ENCODE data around the gene TRIM34. TPM values are rescaled to one million over a fixed set of nuclear protein-coding genes. Genes with fewer than 3 reads are reported as not detected.
"Not testable (repeated sequence)": the region's sequence is repeated elsewhere in the genome, so short reads cannot be mapped to it uniquely, and the experiment has no call there.

Gene TRIM34, protein sequence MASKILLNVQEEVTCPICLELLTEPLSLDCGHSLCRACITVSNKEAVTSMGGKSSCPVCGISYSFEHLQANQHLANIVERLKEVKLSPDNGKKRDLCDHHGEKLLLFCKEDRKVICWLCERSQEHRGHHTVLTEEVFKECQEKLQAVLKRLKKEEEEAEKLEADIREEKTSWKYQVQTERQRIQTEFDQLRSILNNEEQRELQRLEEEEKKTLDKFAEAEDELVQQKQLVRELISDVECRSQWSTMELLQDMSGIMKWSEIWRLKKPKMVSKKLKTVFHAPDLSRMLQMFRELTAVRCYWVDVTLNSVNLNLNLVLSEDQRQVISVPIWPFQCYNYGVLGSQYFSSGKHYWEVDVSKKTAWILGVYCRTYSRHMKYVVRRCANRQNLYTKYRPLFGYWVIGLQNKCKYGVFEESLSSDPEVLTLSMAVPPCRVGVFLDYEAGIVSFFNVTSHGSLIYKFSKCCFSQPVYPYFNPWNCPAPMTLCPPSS
- total RNA-seq (10 to 100 TPM; 10.4 to 11.6 TPM), polyA plus RNA-seq (10 to 100 TPM in 1 of 2 donors, 1 to 10 TPM in 1; 9.6 to 20.2 TPM)

GRCh38 chr11:5624489-5625279 lies at the start of gene TRIM34:
TRIM34 (plus strand) TSS chr11:5625001; CDS start chr11:5632332, 7,331 bp downstream.
- intact Hi-C loops (cut with micrococcal nuclease): loop anchor here (1.0 kb wide), 1 partner anchor 61 kb away; the partner anchor contains the start of gene TRIM5
- ChIA-PET CTCF (ENCODE audit: partially characterized antibody) (interaction anchor here (1.2 to 1.4 kb wide), 2 partner anchors 59 to 87 kb away, joined by 3 read pairs; no protein-coding TSS in a partner anchor), POLR2A (ENCODE audit: partially characterized antibody) (interaction anchor here (2.3 to 2.5 kb wide), 2 partner anchors 60 to 65 kb away, joined by 8 to 15 read pairs; partner anchors contain the start of genes TRIM22 and TRIM5)
- Histone ChIP-seq H3K4me1 (ENCODE audit: insufficient read depth, low read length) (peaks cover 32% of the 10 kb centered on the region), H3K27me3 (ENCODE audit: insufficient read depth, low read length) (no peaks in the 10 kb centered on the region), H3K27ac (ENCODE audit: low read depth, low read length) (peak within 1 kb of the TSS; percentile 62), H3K36me3 (ENCODE audit: insufficient read depth, low read length) (no peaks in the 10 kb centered on the region), H3K4me3 (ENCODE audit: low read length in 2 of 2) (peak within 1 kb of the TSS; percentile 71 to 85), H3K9me3 (ENCODE audit: control insufficient read depth in 1 of 2, low read length in 2 of 2) (no peaks in the 10 kb centered on the region)
- DNase-seq: peak; percentile 71 to 80 (median 74)
- Mint-ChIP-seq H3K9me3 (no peaks in the 10 kb centered on the region), H3K27ac (peak within 1 kb of the TSS; percentile 68 to 99 (median 93)), H3K27me3 (no peaks in the 10 kb centered on the region), H3K4me1 (peaks cover 29 to 52% (median 38%) of the 10 kb centered on the region in 4 donors), H3K4me3 (peak within 1 kb of the TSS; percentile 86 to 98 (median 94)), H3K36me3 (peaks cover 8 to 14% of the 10 kb centered on the region in 2 donors)

GRCh38 chr11:5575152-5575551 lies 49.6 kb upstream of the TRIM34 start:
- DNase-seq: no peak

GRCh38 chr11:5577101-5577500 lies 47.7 kb upstream of the TRIM34 start:
- intact Hi-C loops (cut with micrococcal nuclease): no loop called here
- POLR2A ChIA-PET (ENCODE audit: partially characterized antibody): no interaction called here
- H3K36me3 ChIP-seq (ENCODE audit: insufficient read depth, low read length): no peaks in the 10 kb centered on the region
- no peaks in the 10 kb centered on the region for H3K4me1 ChIP-seq (ENCODE audit: insufficient read depth, low read length)
- H3K4me3 ChIP-seq (ENCODE audit: low read length in 2 of 2): no peak overlapping the region
- no peak overlapping the region for H3K4me3 Mint-ChIP-seq
- no peaks in the 10 kb centered on the region for H3K36me3 Mint-ChIP-seq
- H3K27me3 Mint-ChIP-seq: peaks cover 0 to 1% of the 10 kb centered on the region in 2 donors
- H3K27ac Mint-ChIP-seq: no peak overlapping the region
- H3K27me3 ChIP-seq (ENCODE audit: insufficient read depth, low read length): no peaks in the 10 kb centered on the region
- DNase-seq: no peak
- no peak overlapping the region for H3K27ac ChIP-seq (ENCODE audit: low read depth, low read length)
- H3K4me1 Mint-ChIP-seq: no peaks in the 10 kb centered on the region
- CTCF ChIA-PET (ENCODE audit: partially characterized antibody): no interaction called here
- H3K9me3 ChIP-seq (ENCODE audit: control insufficient read depth in 1 of 2, low read length in 2 of 2): no peaks in the 10 kb centered on the region
- H3K9me3 Mint-ChIP-seq: no peaks in the 10 kb centered on the region

More at GRCh38 chr11:5575152-5575551, 49.6 kb upstream of the TRIM34 start:
- H3K36me3 Mint-ChIP-seq: no peaks in the 10 kb centered on the region
- Histone ChIP-seq H3K27me3 (ENCODE audit: insufficient read depth, low read length) (no peaks in the 10 kb centered on the region), H3K27ac (ENCODE audit: low read depth, low read length) (no peak overlapping the region), H3K36me3 (ENCODE audit: insufficient read depth, low read length) (no peaks in the 10 kb centered on the region), H3K4me3 (ENCODE audit: low read length in 2 of 2) (no peak overlapping the region), H3K9me3 (ENCODE audit: control insufficient read depth in 1 of 2, low read length in 2 of 2) (no peaks in the 10 kb centered on the region), H3K4me1 (ENCODE audit: insufficient read depth, low read length) (no peaks in the 10 kb centered on the region)
- H3K27ac Mint-ChIP-seq: no peak overlapping the region
- intact Hi-C loops (cut with micrococcal nuclease): no loop called here
- no peaks in the 10 kb centered on the region for H3K4me1 Mint-ChIP-seq
- peaks cover 0 to 6% of the 10 kb centered on the region in 2 donors for H3K27me3 Mint-ChIP-seq
- H3K9me3 Mint-ChIP-seq: no peaks in the 10 kb centered on the region
- CTCF ChIA-PET (ENCODE audit: partially characterized antibody): no interaction called here
- H3K4me3 Mint-ChIP-seq: no peak overlapping the region
- POLR2A ChIA-PET (ENCODE audit: partially characterized antibody): no interaction called here

DNA sequence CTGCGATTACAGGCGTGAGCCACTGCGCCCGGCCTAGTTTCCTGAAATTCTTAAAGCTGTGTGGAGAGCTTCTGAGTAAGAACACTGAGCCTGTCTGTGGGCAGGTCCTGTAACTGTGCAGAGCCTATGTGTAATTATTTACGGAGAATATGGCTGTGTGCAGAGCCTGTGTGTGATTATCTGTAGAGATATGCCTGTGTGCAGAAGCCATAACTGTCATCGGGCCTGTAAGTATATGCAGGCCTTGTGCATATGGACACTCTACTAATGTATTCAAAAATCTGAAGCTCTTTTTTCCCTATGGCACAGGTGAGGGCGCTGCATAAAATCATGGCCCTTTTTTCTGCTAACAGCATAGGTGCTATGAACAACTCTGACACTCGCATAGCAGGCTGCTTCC lies 44.2 kb upstream of the TRIM34 start, which contains the start of gene OR52B6:
Gene OR52B6 (plus strand): TSS at position 301 of the 400 bp plus-strand sequence. CDS start 0 bp downstream, at position 301.
- Mint-ChIP-seq H3K4me3 (no peak within 1 kb of the TSS), H3K9me3 (peaks cover 0 to 5% (median 0%) of the 10 kb centered on the region in 8 donors), H3K27ac (no peak within 1 kb of the TSS), H3K4me1 (no peaks in the 10 kb centered on the region), H3K36me3 (no peaks in the 10 kb centered on the region), H3K27me3 (peaks cover 0 to 1% of the 10 kb centered on the region in 2 donors)
- CTCF ChIA-PET (ENCODE audit: partially characterized antibody): no interaction called here
- H3K36me3 ChIP-seq (ENCODE audit: insufficient read depth, low read length): no peaks in the 10 kb centered on the region
- no peaks in the 10 kb centered on the region for H3K4me1 ChIP-seq (ENCODE audit: insufficient read depth, low read length)
- no peak for DNase-seq
- POLR2A ChIA-PET (ENCODE audit: partially characterized antibody): no interaction called here
- H3K9me3 ChIP-seq (ENCODE audit: control insufficient read depth in 1 of 2, low read length in 2 of 2): no peaks in the 10 kb centered on the region
- H3K27me3 ChIP-seq (ENCODE audit: insufficient read depth, low read length): no peaks in the 10 kb centered on the region
- H3K4me3 ChIP-seq (ENCODE audit: low read length in 2 of 2): no peak within 1 kb of the TSS
- intact Hi-C loops (cut with micrococcal nuclease): no loop called here
- H3K27ac ChIP-seq (ENCODE audit: low read depth, low read length): no peak within 1 kb of the TSS

GRCh38 chr11:5581014-5581413 lies 43.8 kb upstream of the TRIM34 start:
- H3K4me3 Mint-ChIP-seq: no peak overlapping the region
- H3K4me1 Mint-ChIP-seq: no peaks in the 10 kb centered on the region
- no peak for DNase-seq
- no peak overlapping the region for H3K27ac Mint-ChIP-seq
- ChIA-PET POLR2A (ENCODE audit: partially characterized antibody) (no interaction called here), CTCF (ENCODE audit: partially characterized antibody) (no interaction called here)
- Histone ChIP-seq H3K36me3 (ENCODE audit: insufficient read depth, low read length) (no peaks in the 10 kb centered on the region), H3K27ac (ENCODE audit: low read depth, low read length) (no peak overlapping the region), H3K9me3 (ENCODE audit: control insufficient read depth in 1 of 2, low read length in 2 of 2) (no peaks in the 10 kb centered on the region), H3K4me3 (ENCODE audit: low read length in 2 of 2) (no peak overlapping the region), H3K27me3 (ENCODE audit: insufficient read depth, low read length) (no peaks in the 10 kb centered on the region), H3K4me1 (ENCODE audit: insufficient read depth, low read length) (no peaks in the 10 kb centered on the region)
- H3K27me3 Mint-ChIP-seq: peaks cover 0 to 1% of the 10 kb centered on the region in 2 donors
- no peaks in the 10 kb centered on the region for H3K36me3 Mint-ChIP-seq
- H3K9me3 Mint-ChIP-seq: peaks cover 0 to 5% (median 0%) of the 10 kb centered on the region in 8 donors
- intact Hi-C loops (cut with micrococcal nuclease): no loop called here

- H3K4me1 Mint-ChIP-seq; H3K36me3 Mint-ChIP-seq; H3K4me3 Mint-ChIP-seq; H3K4me3 ChIP-seq (ENCODE audit: low read length in 2 of 2); POLR2A ChIA-PET (ENCODE audit: partially characterized antibody); H3K4me1 ChIP-seq (ENCODE audit: insufficient read depth, low read length); H3K9me3 ChIP-seq (ENCODE audit: control insufficient read depth in 1 of 2, low read length in 2 of 2); H3K27ac Mint-ChIP-seq; H3K27ac ChIP-seq (ENCODE audit: low read depth, low read length); H3K27me3 ChIP-seq (ENCODE audit: insufficient read depth, low read length); CTCF ChIA-PET (ENCODE audit: partially characterized antibody); H3K9me3 Mint-ChIP-seq; DNase-seq; intact Hi-C loops (cut with micrococcal nuclease); H3K36me3 ChIP-seq (ENCODE audit: insufficient read depth, low read length); H3K27me3 Mint-ChIP-seq: not testable (repeated sequence)
These were observed 40.3 kb upstream of the TRIM34 start for GRCh38 chr11:5584458-5584857.

GRCh38 chr11:5589906-5590305 lies 34.9 kb upstream of the TRIM34 start:
- H3K4me1 Mint-ChIP-seq; H3K4me3 Mint-ChIP-seq; H3K4me1 ChIP-seq (ENCODE audit: insufficient read depth, low read length); H3K9me3 ChIP-seq (ENCODE audit: control insufficient read depth in 1 of 2, low read length in 2 of 2); H3K9me3 Mint-ChIP-seq; H3K36me3 ChIP-seq (ENCODE audit: insufficient read depth, low read length); intact Hi-C loops (cut with micrococcal nuclease); POLR2A ChIA-PET (ENCODE audit: partially characterized antibody); H3K36me3 Mint-ChIP-seq; H3K27me3 ChIP-seq (ENCODE audit: insufficient read depth, low read length); DNase-seq; H3K4me3 ChIP-seq (ENCODE audit: low read length in 2 of 2); H3K27ac ChIP-seq (ENCODE audit: low read depth, low read length); H3K27me3 Mint-ChIP-seq; H3K27ac Mint-ChIP-seq: not testable (repeated sequence)
- CTCF ChIA-PET (ENCODE audit: partially characterized antibody): interaction anchor here (1.2 kb wide), 1 partner anchor 10 kb away, joined by 3 read pairs; no protein-coding TSS in a partner anchor
